ENCODE measurements around the gene GARRE1. TPM values are rescaled to one million over a fixed set of nuclear protein-coding genes. Genes with fewer than 3 reads are reported as not detected.
A peak's percentile ranks its signal among the peaks of the same experiment; 100 is the strongest.

Gene GARRE1
- total RNA-seq, 4 donors from 2014 or later, result 27.6 to 36.6 (median 31.7) TPM

DNA sequence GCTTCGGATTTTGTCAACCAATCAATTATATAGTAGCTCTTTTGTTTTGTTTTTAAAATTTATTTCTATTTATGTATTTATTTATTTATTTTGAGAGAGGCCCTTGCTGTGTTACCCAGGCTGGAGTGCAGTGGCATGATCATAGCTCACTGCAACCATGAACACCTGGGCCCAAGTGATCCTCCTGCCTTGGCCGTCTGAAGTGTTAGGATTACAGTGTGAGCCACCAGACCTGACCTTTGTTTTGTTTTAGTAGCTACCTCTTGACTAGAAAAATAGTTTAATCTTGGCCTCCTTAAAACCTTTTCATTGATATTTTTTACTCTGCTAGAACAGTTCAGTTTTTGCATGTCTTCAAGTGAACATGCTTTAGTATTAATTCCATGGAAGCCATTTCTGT, 15.1 kb downstream of the GARRE1 start:
- no peak overlapping the region for H3K4me3 ChIP-seq (ENCODE audit: low read depth, poor library complexity, severe bottlenecking)
- TF ChIP-seq, protein P1, sequence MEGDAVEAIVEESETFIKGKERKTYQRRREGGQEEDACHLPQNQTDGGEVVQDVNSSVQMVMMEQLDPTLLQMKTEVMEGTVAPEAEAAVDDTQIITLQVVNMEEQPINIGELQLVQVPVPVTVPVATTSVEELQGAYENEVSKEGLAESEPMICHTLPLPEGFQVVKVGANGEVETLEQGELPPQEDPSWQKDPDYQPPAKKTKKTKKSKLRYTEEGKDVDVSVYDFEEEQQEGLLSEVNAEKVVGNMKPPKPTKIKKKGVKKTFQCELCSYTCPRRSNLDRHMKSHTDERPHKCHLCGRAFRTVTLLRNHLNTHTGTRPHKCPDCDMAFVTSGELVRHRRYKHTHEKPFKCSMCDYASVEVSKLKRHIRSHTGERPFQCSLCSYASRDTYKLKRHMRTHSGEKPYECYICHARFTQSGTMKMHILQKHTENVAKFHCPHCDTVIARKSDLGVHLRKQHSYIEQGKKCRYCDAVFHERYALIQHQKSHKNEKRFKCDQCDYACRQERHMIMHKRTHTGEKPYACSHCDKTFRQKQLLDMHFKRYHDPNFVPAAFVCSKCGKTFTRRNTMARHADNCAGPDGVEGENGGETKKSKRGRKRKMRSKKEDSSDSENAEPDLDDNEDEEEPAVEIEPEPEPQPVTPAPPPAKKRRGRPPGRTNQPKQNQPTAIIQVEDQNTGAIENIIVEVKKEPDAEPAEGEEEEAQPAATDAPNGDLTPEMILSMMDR (IDR thresholded peaks at IDR 0.05), result no peak
- TF ChIP-seq POLR2A (IDR thresholded peaks at IDR 0.05), result no peak
- intact Hi-C loops (cut with DNase I; ENCODE audit: low total_unique reads), result no loop called here
- WGBS, 2 donors, result 64 to 67% methylated on average over 2 of the region's 2 CpGs
- DNase-seq (ENCODE audit: low spot score in 2 of 2), result no peak

DNA sequence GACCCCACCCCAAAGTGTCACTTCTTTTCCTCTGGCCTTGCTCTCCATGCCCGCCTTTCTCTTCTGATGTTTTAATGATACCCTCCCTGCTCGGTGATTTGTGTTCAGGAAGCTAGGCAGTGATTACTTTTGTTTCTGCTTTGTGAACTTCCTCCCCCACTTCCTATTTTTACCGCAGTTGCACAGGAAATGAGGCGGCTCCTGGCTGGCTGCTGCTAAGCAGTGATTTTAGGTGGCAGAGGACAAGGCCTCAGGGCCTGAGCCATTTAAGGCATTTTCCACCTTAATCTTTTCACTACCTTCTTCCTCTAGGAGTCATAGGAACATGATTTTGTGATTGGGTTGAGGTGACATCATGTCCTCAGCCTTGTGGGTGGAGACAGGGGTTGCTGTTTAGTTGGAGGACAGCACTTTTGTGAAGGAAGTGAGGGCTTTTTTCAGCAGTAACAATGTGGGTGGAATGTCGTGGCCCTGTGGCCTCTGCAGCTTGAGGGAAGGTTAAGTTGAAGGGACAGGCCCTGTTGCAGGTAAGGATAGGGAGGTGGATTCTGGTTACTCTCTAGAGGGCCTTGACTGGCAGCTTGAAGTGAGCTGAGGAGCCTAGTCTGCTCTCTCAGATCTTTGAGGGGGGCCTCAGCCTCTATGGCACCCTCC, 15.7 kb downstream of the GARRE1 start:
- WGBS, 2 donors, result 15 to 33% methylated on average over 5 of the region's 5 CpGs
- no peak overlapping the region for H3K4me3 ChIP-seq (ENCODE audit: low read depth, poor library complexity, severe bottlenecking)
- peak; percentile 45 to 87 for DNase-seq (ENCODE audit: low spot score in 2 of 2)

DNA sequence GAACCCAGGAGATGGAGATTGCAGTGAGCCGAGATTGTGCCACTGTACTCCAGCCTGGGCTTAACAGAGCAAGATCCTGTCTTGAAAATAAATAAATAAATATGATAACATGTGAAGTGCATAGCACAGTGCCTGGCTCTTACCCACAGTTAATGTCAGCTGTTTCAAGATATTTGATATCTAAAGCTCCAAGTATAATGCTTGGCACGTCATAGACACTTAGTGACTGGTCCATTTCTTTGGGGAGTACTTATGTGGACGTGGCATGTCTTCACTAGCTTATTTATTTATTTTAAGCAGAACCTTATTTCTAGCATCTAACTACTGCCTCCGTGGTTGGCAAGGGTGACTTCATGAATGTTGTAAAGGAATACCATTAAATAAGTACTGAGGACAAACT, 18.8 kb downstream of the GARRE1 start:
- WGBS, 2 donors, result 82 to 85% methylated on average over 4 of the region's 4 CpGs
- intact Hi-C loops (cut with DNase I; ENCODE audit: low total_unique reads), result no loop called here
- no peak for TF ChIP-seq POLR2A (IDR thresholded peaks at IDR 0.05)
- TF ChIP-seq, protein P1 (IDR thresholded peaks at IDR 0.05), result no peak
- no peak overlapping the region for H3K4me3 ChIP-seq (ENCODE audit: low read depth, poor library complexity, severe bottlenecking)
- no peak for DNase-seq (ENCODE audit: low spot score in 2 of 2)

More for the DNA sequence above, 15.7 kb downstream of the GARRE1 start:
- intact Hi-C loops (cut with DNase I; ENCODE audit: low total_unique reads), result no loop called here
- TF ChIP-seq POLR2A (IDR thresholded peaks at IDR 0.05), result no peak
- TF ChIP-seq, protein P1 (IDR thresholded peaks at IDR 0.05), result no peak

DNA sequence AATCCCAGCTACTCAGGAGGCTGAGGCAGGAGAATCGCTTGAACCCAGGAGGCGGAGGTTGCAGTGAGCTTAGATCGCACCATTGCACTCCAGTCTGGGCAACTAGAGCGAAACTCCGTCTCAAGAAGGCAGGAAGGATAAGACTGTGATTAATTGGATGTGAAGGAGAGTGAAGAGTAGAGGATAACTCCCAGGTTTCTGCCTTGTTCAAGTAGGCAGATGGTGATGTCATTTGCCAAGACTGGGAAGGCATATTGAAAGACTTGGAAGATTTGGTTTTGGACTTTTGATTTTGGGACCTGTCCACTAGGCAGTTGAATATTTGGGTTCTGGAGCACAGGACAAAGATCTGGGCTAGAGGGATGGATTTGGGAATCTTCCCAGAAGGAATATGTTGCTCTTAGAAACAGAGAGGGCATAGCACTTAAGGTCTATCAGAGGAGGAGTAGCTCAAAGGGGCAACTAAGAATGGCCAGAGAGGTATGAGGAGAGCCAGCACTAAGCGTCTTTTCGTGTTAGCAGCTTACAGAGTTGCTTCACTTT, 20.0 kb downstream of the GARRE1 start:
- DNase-seq (ENCODE audit: low spot score in 2 of 2), result no peak
- no peak overlapping the region for H3K4me3 ChIP-seq (ENCODE audit: low read depth, poor library complexity, severe bottlenecking)
- no peak for TF ChIP-seq POLR2A (IDR thresholded peaks at IDR 0.05)
- TF ChIP-seq, protein P1 (IDR thresholded peaks at IDR 0.05), result no peak
- 76 to 80% methylated on average over 7 of the region's 7 CpGs for WGBS, 2 donors
- intact Hi-C loops (cut with DNase I; ENCODE audit: low total_unique reads), result no loop called here

DNA sequence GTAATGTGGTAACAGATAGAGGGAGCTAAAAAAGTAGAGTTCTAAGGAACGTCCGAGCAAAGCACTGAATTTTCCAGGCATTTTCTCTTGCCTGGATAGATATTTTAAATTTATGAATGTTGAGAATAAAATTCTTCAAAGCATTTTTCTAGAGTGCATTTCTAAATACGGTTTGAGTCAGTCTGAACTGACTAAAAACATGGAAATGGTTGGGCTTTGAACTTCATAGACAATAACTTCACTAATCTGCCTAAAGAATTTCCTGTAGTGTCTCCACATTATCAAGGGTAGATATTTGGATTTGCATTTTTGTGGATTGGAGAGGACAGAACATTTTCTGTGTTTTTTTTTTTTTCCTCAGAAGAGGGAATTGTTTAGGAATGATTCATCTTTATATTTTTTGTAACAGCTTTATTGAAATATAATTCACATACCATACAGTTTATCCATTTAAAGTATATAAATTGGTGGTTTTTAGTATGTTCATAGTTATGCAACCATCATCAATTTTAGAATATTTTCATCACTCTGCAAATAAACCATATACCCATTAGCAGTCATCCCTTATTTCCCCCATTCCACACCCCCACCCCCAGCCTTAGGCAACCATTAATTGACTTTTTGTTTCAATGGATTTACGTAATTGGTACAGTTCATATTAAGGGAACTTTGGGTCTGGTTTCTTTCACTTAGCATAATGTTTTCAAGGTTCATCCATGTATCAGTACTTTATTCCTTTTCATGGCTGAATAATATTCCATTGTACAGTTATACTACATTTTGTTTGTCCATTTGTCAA, 20.7 kb downstream of the GARRE1 start:
- WGBS, 2 donors, result 45% methylated on average over 4 of the region's 4 CpGs
- TF ChIP-seq, protein P1 (IDR thresholded peaks at IDR 0.05), result no peak
- no peak for TF ChIP-seq POLR2A (IDR thresholded peaks at IDR 0.05)
- intact Hi-C loops (cut with DNase I; ENCODE audit: low total_unique reads), result no loop called here
- H3K4me3 ChIP-seq (ENCODE audit: low read depth, poor library complexity, severe bottlenecking), result no peak overlapping the region
- DNase-seq (ENCODE audit: low spot score in 2 of 2), result no peak
